IPS-15b (cell line): ENCODE measurements around the gene MTA1.

Experiments used
- H3K27me3 ChIP-seq: one replicate; pipeline ENCODE4 v1.6.1; 2013; ENCODE audit warnings: low read length; ENCODE audit not compliant: control insufficient read depth, insufficient read depth
- H3K36me3 ChIP-seq: one replicate; pipeline ENCODE4 v1.6.1; 2013; ENCODE audit warnings: low read length; ENCODE audit not compliant: control insufficient read depth, insufficient read depth
- H3K4me1 ChIP-seq: one replicate; pipeline ENCODE4 v1.6.1; 2013; ENCODE audit warnings: mild to moderate bottlenecking, low read length; ENCODE audit not compliant: control insufficient read depth, insufficient read depth
- H3K4me3 ChIP-seq: one replicate; pipeline ENCODE4 v1.5.1; 2013; ENCODE audit warnings: low read depth, low read length
- H3K9ac ChIP-seq: one replicate; pipeline ENCODE4 v1.6.1; 2013; ENCODE audit warnings: low read depth, mild to moderate bottlenecking, low read length
- H3K9me3 ChIP-seq: one replicate; pipeline ENCODE4 v1.6.1; 2013; ENCODE audit warnings: mild to moderate bottlenecking, low read length; ENCODE audit not compliant: control insufficient read depth, insufficient read depth

MTA1 gene

DNA sequence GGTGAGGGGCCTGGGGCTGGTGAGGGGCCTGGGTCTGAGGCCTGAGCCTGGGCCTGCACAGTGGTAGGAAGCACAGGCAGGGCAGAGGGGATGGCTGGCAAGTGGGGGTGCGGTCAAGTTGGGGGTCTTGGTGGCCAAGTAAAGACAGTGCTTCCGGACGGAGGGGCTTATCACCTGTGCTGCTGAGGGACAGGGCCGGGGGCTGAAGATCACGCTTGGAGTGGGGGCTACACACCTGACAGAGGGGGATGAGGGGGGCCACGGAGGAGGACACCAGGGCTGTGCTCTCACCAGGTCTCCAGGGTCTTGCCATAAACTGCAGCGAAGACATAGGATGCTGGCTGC lies 83.6 kb downstream of the MTA1 start:
- H3K4me3 ChIP-seq = no peak overlapping the region
- H3K9ac ChIP-seq = no peak overlapping the region
- no peaks in the 10 kb centered on the region for H3K4me1 ChIP-seq
- H3K27me3 ChIP-seq = no peaks in the 10 kb centered on the region
- H3K9me3 ChIP-seq = no peaks in the 10 kb centered on the region
- no peaks in the 10 kb centered on the region for H3K36me3 ChIP-seq

DNA sequence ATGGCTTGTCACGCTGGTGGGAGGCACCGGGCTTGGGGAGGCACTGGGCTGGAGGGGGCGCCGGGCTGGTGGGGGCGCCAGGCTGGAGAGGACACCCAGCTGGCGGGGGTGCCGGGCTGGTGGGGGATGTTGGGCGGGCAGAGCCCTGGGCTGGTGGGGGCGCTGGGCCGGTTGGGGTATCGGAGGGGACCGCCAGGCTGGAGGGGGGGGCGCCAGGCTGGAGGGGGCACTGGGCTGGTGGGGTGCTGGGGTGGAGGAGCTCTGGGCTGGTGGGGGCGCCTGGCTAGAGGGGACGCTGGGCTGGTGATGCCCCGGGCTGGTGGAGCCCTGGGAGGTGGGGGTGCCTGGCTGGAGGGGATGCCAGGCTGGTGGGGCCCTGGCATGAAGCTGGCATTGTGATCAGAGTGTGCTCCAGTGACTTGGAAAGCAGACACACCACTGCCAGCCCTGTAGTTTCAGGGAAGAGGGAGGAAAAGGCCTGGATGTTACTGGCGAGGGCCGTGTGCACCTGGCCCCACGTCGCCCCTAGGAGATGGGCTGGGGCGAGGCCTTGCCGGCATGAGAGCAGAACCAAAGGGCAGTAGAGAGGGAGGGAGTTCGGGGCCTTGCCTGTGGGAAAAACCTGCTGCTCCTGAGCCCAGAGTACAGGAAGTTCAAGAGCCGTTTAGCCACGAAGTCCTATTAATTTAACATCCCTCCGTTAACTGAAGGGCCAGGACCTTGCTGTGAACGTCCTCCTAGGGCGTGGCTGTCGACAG lies 84.5 kb downstream of the MTA1 start:
- Histone ChIP-seq H3K9ac (no peak overlapping the region), H3K36me3 (no peaks in the 10 kb centered on the region), H3K27me3 (no peaks in the 10 kb centered on the region), H3K9me3 (no peaks in the 10 kb centered on the region), H3K4me1 (no peaks in the 10 kb centered on the region), H3K4me3 (no peak overlapping the region)

DNA sequence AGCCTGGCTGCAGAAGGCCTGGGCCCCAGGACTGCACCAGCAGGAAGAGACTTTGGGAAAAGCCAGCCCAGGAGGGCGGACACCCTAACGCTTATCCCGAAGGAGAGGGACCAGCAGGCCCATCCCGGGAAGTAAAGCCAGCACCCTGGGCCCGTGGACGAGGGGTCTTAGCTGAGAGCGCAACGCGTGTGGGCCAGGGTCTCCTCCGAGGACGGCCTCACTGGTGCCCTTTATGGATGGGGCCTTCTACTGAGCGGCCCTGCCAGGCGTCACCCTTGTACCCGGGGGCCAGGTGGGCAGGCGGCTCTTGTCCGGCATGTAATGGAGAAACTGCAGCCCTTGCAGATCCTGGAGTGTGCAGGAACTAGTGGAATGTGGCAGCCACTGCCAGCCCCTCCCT lies 85.5 kb downstream of the MTA1 start:
- Histone ChIP-seq H3K4me1 (no peaks in the 10 kb centered on the region), H3K27me3 (no peaks in the 10 kb centered on the region), H3K36me3 (no peaks in the 10 kb centered on the region), H3K9me3 (no peaks in the 10 kb centered on the region), H3K4me3 (no peak overlapping the region), H3K9ac (no peak overlapping the region)

GRCh38 chr14:105507247-105507646 lies 87.6 kb downstream of the MTA1 start:
- Histone ChIP-seq H3K4me1 (no peaks in the 10 kb centered on the region), H3K9ac (no peak overlapping the region), H3K27me3 (no peaks in the 10 kb centered on the region), H3K4me3 (no peak overlapping the region), H3K36me3 (no peaks in the 10 kb centered on the region), H3K9me3 (no peaks in the 10 kb centered on the region)

DNA sequence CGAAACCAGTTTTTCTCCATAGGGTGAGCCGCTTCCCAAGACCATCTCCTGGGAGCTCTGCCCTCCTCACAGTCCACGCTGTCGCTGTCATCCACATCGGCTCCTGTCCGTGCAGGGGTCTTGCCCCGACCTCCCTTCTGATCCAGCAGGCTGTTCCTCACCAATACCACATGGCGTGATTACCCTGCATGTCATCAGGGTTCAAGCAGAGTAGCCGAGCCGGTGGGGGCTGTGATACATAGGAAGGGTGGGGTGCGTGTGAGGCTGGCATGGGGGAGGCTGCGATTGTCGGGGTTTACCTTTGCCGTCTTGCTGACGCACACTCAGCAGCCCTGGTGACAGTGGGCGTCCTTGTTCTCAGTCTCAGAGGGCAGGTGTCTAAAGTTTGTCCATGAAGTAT lies 88.4 kb downstream of the MTA1 start:
- Histone ChIP-seq H3K36me3 (no peaks in the 10 kb centered on the region), H3K27me3 (no peaks in the 10 kb centered on the region), H3K9me3 (no peaks in the 10 kb centered on the region), H3K9ac (no peak overlapping the region), H3K4me3 (no peak overlapping the region), H3K4me1 (no peaks in the 10 kb centered on the region)

DNA sequence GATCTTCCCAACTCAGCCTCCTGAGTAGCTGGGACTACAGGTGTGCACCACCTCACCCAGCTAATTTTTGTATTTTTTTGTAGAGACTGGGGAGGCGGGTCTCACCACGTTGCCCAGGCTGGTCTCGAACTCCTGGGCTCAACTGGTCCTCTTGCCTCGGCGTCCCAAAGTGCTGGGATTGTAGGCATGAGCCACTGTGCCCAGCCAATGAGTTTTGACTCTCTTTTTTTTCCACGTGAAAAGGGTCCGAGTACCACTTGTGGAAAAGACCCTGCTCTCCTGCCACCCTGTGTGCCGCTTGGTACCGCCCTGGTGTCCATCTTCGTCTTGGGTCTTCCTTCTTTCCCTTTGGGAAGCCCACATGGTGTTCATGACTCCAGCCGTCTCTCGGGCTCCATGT lies 89.0 kb downstream of the MTA1 start:
- no peak overlapping the region for H3K4me3 ChIP-seq
- no peaks in the 10 kb centered on the region for H3K36me3 ChIP-seq
- H3K9me3 ChIP-seq = no peaks in the 10 kb centered on the region
- no peak overlapping the region for H3K9ac ChIP-seq
- H3K4me1 ChIP-seq = no peaks in the 10 kb centered on the region
- H3K27me3 ChIP-seq = no peaks in the 10 kb centered on the region

DNA sequence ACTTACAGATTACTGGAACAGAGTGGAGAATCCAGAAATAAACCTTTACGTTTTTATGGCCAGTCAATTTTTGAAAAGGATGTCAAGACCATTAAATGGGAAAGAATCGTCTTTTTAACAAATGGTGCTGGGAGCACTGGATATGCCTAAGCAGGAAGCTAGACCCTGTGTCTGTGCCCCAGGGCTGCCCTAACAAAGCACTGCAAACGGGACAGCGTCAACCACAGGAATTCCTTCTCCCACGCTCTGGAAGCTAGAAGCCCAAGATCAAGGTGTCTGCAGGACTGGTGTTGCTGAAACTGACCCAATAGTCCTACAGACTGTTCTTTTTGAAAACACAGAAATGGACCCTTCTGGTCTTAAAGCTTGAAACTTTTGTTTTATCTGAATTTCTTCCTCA lies 97.5 kb downstream of the MTA1 start:
- H3K9me3 ChIP-seq = no peaks in the 10 kb centered on the region
- H3K4me3 ChIP-seq = no peak overlapping the region
- H3K27me3 ChIP-seq = peaks cover 3% of the 10 kb centered on the region
- no peaks in the 10 kb centered on the region for H3K4me1 ChIP-seq
- H3K36me3 ChIP-seq = no peaks in the 10 kb centered on the region
- H3K9ac ChIP-seq = no peak overlapping the region

- Histone ChIP-seq H3K27me3 (peaks cover 8% of the 10 kb centered on the region), H3K4me3 (no peak overlapping the region), H3K4me1 (no peaks in the 10 kb centered on the region), H3K36me3 (no peaks in the 10 kb centered on the region), H3K9me3 (no peaks in the 10 kb centered on the region), H3K9ac (no peak overlapping the region)
Observed at GRCh38 chr14:105519946-105520698, 100.5 kb downstream of the MTA1 start.
